HEK293 (cell line): Measurements from ENCODE around the gene IL34.

Source experiments
- CTCF ChIA-PET: fragments of 350-600 bp; formaldehyde crosslinking; extraction: SDS; loops from one replicate; lab custom pipeline; 2021; ENCODE audit warnings: antibody characterized with exemption; lab: Yijun Ruan, JAX
- POLR2A ChIA-PET: fragments of 300-600 bp; formaldehyde crosslinking; extraction: SDS; loops from one replicate; lab custom pipeline; 2020; ENCODE audit warnings: antibody characterized with exemption, inconsistent platforms; lab: Yijun Ruan, JAX
- H3K27ac ChIP-seq: fragments of 200-500 bp; sonication (Bioruptor generic); 2 replicates; pipeline ENCODE4 v1.5.1; 2014; ENCODE audit warnings: low read depth, low read length, control low read depth, inconsistent platforms; ENCODE audit errors: extremely low read depth
- H3K36me3 ChIP-seq, 2 experiments: fragments of 200-500 bp in 1 of 2; sonication (Bioruptor generic) in 1 of 2; 1 replicate in 1 of 2; 2 replicates in 1 of 2; pipeline ENCODE4 v1.5.1; 2014 to 2017; ENCODE audit warnings: inconsistent platforms in 2 of 2, low read length in 2 of 2; ENCODE audit not compliant: control insufficient read depth in 2 of 2, insufficient read depth in 1 of 2
- H3K4me1 ChIP-seq: fragments of 200-500 bp; sonication (Bioruptor generic); 2 replicates; pipeline ENCODE4 v1.5.1; 2014; ENCODE audit warnings: mild to moderate bottlenecking, low read length, inconsistent platforms; ENCODE audit not compliant: control insufficient read depth, insufficient read depth
- H3K4me3 ChIP-seq: 2 replicates; pipeline ENCODE4 v1.5.1; 2011; ENCODE audit warnings: low read depth, mild to moderate bottlenecking, control low read depth, low read length, moderate library complexity
- H3K9me3 ChIP-seq: fragments of 200-500 bp; sonication (Bioruptor generic); 2 replicates; pipeline ENCODE4 v1.5.1; 2014; ENCODE audit warnings: low read depth, low read length, inconsistent platforms; ENCODE audit not compliant: control insufficient read depth, insufficient read depth
- BCL11A ChIP-seq: fragments of 450-650 bp; formaldehyde crosslinking; IDR thresholded peaks from 2 replicates; pipeline ENCODE4 v1.5.1; 2016; ENCODE audit warnings: low read depth, missing biosample characterization, missing genetic modification characterization
- BCL11B ChIP-seq: fragments of 450-650 bp; formaldehyde crosslinking; IDR thresholded peaks from 2 replicates; pipeline ENCODE4 v1.5.1; 2016; ENCODE audit warnings: low read depth, missing biosample characterization, missing genetic modification characterization
- MEIS1 ChIP-seq: sonication (generic); formaldehyde crosslinking; IDR thresholded peaks from 2 replicates; pipeline ENCODE4 v1.8.1; 2022; ENCODE audit warnings: missing genetic modification reagents, mild to moderate bottlenecking, borderline replicate concordance
- PRDM10 ChIP-seq: fragments of 450-650 bp; formaldehyde crosslinking; IDR thresholded peaks from 2 replicates; pipeline ENCODE4 v1.5.1; 2016; ENCODE audit warnings: missing biosample characterization, missing genetic modification characterization
- TRIM28 ChIP-seq: IDR thresholded peaks from 2 replicates; pipeline ENCODE4 v1.6.1; 2011; ENCODE audit warnings: low read length, control low read depth, borderline replicate concordance
- ZNF175 ChIP-seq: fragments of 450-650 bp; formaldehyde crosslinking; IDR thresholded peaks from 2 replicates; pipeline ENCODE4 v1.5.1; 2016; ENCODE audit warnings: missing biosample characterization, missing genetic modification characterization
- ZNF335 ChIP-seq: fragments of 450-650 bp; formaldehyde crosslinking; conservative IDR thresholded peaks from 2 replicates; pipeline ENCODE4 v1.5.1; 2016; ENCODE audit warnings: missing biosample characterization, missing genetic modification characterization
- ZNF350 ChIP-seq: fragments of 450-650 bp; formaldehyde crosslinking; IDR thresholded peaks from 2 replicates; pipeline ENCODE4 v1.5.0; 2017; ENCODE audit warnings: missing biosample characterization, mild to moderate bottlenecking, missing genetic modification characterization
- ZNF404 ChIP-seq: fragments of 450-650 bp; formaldehyde crosslinking; IDR thresholded peaks from 2 replicates; pipeline ENCODE4 v1.5.1; 2017; ENCODE audit warnings: missing biosample characterization, missing genetic modification characterization
- ZNF426 ChIP-seq: fragments of 450-650 bp; formaldehyde crosslinking; IDR thresholded peaks from 2 replicates; pipeline ENCODE4 v1.5.1; 2017; ENCODE audit warnings: missing biosample characterization, missing genetic modification characterization, mild to moderate bottlenecking, inconsistent platforms, moderate library complexity
- ZNF518A ChIP-seq: fragments of 450-650 bp; formaldehyde crosslinking; conservative IDR thresholded peaks from 2 replicates; pipeline ENCODE4 v1.5.1; 2016; ENCODE audit warnings: low read depth, missing biosample characterization, missing genetic modification characterization
- ZNF624 ChIP-seq: fragments of 450-650 bp; formaldehyde crosslinking; IDR thresholded peaks from 2 replicates; pipeline ENCODE4 v1.5.1; 2017; ENCODE audit warnings: missing biosample characterization, missing genetic modification characterization
- ZNF664 ChIP-seq: fragments of 450-650 bp; formaldehyde crosslinking; IDR thresholded peaks from 2 replicates; pipeline ENCODE4 v1.5.1; 2016; ENCODE audit warnings: missing biosample characterization, missing genetic modification characterization
- ZSCAN16 ChIP-seq: fragments of 450-650 bp; formaldehyde crosslinking; IDR thresholded peaks from 2 replicates; pipeline ENCODE4 v1.5.1; 2016; ENCODE audit warnings: missing biosample characterization, missing genetic modification characterization
- TF ChIP-seq, protein P1 (sequence below): fragments of 450-650 bp; formaldehyde crosslinking; IDR thresholded peaks from 2 replicates; pipeline ENCODE4 v1.5.1; 2016; ENCODE audit warnings: missing biosample characterization, missing genetic modification characterization, low read depth

Gene IL34

DNA sequence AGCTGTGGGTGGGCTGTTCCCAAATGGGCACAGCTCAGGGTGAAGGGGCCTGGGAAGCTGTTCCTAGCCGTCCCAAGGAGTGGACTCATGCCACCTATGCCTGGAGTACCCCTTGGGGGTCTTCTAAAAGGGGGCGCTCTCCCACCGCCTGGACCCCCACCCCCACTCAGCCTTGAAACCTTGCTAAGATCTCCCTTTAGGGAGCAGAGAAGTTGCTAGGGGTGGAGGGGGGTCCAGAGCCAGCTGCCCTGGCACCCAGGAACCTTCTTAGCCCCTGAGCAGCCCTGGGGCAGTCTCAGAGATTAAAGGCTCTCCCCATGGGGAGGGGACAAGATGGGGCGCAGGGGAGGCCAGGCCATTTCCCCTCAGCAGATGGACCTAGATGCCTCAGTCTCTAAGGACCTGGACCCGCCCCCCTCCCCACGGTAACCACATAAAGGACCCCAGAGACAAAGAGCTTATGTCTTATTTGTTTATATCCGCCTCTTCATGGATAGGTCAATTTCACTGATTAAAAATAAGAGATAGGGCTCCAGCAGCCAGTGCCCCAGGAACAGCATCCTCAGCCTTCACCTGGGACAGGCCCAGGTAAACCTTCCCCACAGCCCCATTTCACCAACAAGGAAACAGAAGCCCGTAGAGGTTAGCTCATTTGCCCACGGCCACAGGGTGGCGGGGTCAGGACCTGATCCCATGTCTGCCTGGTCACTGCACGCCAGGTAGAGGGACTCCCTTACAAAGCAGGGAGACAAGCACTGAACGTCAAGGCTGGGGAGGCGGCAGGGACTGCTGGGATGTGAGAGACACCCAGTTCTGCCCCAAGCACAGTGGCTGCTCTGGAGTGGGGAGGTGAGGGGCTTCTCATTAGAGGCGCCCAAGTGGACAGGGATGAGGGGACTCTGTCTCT, 36.1 kb downstream of the IL34 start:
- H3K4me1 ChIP-seq, result peaks cover 13% of the 10 kb centered on the region
- POLR2A ChIA-PET, result interaction anchor here (0.6 kb wide), 1 partner anchor 923 kb away, joined by 3 read pairs; no protein-coding TSS in a partner anchor
- CTCF ChIA-PET, result no interaction called here
- no peak overlapping the region for H3K4me3 ChIP-seq
- H3K9me3 ChIP-seq, result no peaks in the 10 kb centered on the region
- TF ChIP-seq PRDM10 (tag by site-specific recombination) (peak; percentile 58), ZNF426 (no peak), ZNF624 (tag by site-specific recombination) (no peak)
- TF ChIP-seq, all 188 proteins: peak for 1
- peaks cover 0 to 46% of the 10 kb centered on the region in 2 experiments; a peak in 2 of 3 replicates for H3K36me3 ChIP-seq
- no peak overlapping the region for H3K27ac ChIP-seq

GRCh38 chr16:70683146-70683944, 37.0 kb downstream of the IL34 start:
- no peaks in the 10 kb centered on the region for H3K9me3 ChIP-seq
- H3K27ac ChIP-seq, result no peak overlapping the region
- H3K4me1 ChIP-seq, result peaks cover 13% of the 10 kb centered on the region
- POLR2A ChIA-PET, result interaction anchor here (0.5 to 0.6 kb wide), 2 partner anchors 803 to 924 kb away, joined by 3 to 6 read pairs; no protein-coding TSS in a partner anchor
- no peak overlapping the region for H3K4me3 ChIP-seq
- peaks cover 0 to 37% of the 10 kb centered on the region in 2 experiments; a peak in 2 of 3 replicates for H3K36me3 ChIP-seq
- TF ChIP-seq TRIM28, result no peak
- peak; percentile 22; the same call in 1 of the 2 replicates for TF ChIP-seq BCL11B (tag by site-specific recombination)
- TF ChIP-seq, protein P1, sequence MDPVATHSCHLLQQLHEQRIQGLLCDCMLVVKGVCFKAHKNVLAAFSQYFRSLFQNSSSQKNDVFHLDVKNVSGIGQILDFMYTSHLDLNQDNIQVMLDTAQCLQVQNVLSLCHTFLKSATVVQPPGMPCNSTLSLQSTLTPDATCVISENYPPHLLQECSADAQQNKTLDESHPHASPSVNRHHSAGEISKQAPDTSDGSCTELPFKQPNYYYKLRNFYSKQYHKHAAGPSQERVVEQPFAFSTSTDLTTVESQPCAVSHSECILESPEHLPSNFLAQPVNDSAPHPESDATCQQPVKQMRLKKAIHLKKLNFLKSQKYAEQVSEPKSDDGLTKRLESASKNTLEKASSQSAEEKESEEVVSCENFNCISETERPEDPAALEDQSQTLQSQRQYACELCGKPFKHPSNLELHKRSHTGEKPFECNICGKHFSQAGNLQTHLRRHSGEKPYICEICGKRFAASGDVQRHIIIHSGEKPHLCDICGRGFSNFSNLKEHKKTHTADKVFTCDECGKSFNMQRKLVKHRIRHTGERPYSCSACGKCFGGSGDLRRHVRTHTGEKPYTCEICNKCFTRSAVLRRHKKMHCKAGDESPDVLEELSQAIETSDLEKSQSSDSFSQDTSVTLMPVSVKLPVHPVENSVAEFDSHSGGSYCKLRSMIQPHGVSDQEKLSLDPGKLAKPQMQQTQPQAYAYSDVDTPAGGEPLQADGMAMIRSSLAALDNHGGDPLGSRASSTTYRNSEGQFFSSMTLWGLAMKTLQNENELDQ (tag by site-specific recombination), result no peak
- no peak for TF ChIP-seq ZNF518A
- no peak for TF ChIP-seq ZNF175 (tag by site-specific recombination)
- TF ChIP-seq ZNF350 (tag by site-specific recombination), result no peak
- TF ChIP-seq PRDM10 (tag by site-specific recombination), result no peak
- TF ChIP-seq BCL11A (tag by site-specific recombination), result no peak
- TF ChIP-seq ZNF664 (tag by site-specific recombination), result peak; percentile 98
- no peak for TF ChIP-seq ZNF404 (tag by site-specific recombination)
- TF ChIP-seq ZSCAN16 (tag by site-specific recombination), result peak; percentile 70; the same call in 1 of the 2 replicates
- TF ChIP-seq ZNF335 (tag by site-specific recombination), result no peak
- no peak for TF ChIP-seq MEIS1
- CTCF ChIA-PET, result no interaction called here
